GM18499 (cell line): ENCODE data around the gene TAF11L14.

Experiments
- ATAC-seq: cut with Tn5 transposase; IDR thresholded peaks from one replicate; pipeline ENCODE4 v1.9.1; 2021; ENCODE audit warnings: moderate number of reproducible peaks; ENCODE audit not compliant: insufficient read depth, unreplicated experiment

Gene TAF11L14

DNA sequence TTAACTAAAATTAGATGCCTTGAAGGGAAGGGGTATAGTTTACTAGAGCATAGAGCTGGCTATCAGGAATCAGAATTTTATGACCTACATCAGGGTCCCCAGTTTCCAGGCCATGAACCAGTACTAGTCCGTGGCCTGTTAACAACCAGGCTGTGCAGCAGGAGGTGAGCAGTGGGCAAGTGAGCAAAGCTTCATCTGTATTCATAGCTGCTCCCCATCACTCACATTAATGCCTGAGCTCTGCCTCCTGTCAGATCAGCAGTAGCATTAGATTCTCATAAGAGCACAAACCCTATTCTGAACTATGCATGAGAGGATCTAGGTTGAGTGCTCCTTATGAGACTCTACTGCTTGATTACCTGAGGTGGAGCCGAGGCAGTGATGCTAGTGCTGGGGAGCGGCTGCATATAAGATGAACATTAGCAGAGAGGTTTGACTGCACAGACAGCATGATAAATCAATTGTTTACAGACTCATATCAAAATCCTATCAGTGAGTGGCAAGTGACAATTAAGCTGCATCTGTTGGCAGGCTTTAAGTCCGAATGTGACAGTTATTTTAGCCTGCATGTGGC is 44.6 kb downstream of the TAF11L14 start:
- no peak for ATAC-seq

DNA sequence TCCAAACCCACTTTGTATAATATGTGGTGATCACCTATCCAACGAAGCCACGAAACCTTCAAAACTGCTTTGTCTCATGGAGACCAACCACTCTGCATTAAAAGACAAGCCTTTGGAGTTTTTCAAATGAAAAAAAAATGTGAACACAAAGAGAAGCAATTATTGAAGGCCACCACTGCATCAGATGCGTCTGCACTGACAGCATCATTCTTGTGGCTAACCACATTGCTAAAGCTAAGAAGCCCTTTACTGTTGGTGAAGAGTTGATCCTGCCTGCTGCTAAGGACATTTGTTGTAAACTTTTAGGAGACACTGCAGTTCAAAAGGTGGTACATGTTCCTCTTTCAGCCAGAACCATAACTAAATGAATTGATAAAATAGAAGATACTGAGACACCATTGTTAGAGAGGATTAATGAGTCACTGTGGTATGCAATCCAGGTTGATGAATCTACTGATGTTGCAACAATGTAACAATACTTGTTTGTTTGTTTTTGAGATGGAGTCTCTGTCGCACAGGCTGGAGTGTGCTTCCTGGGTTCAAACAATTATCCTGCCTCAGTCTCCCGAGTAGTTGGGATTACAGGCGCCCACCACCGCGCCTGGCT is 45.4 kb downstream of the TAF11L14 start:
- ATAC-seq, result no peak

DNA sequence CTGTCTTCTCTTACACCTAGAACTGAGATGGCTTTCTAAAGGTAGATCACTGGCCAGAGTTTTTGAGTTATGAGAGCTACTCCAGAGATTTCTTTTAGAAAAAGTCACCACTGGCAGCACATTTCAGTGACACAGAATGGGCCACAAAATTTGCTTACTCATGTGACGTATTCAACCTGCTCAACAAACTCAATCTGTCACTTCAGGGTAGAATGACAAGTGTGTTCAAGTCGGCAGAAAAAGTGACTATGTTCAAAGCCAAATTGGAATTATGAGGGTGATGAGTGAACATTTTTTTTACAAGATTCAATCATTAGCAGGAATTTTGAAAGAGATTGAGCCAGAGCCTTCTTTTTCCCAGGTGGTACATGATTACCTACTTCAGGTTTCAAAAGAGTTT is 46.5 kb downstream of the TAF11L14 start:
- ATAC-seq, result no peak
